GM21390 (cell line): ENCODE data around the gene BMP8A.
"Not testable (repeated sequence)": the region's sequence is repeated elsewhere in the genome, so short reads cannot be mapped to it uniquely, and the experiment has no call there.

Experiments
- ATAC-seq: cut with Tn5 transposase; IDR thresholded peaks from one replicate; pipeline ENCODE4 v1.9.1; 2021; ENCODE audit not compliant: unreplicated experiment

Gene BMP8A

GRCh38 chr1:39504436-39504835 is 13.0 kb downstream of the BMP8A start:
- not testable (repeated sequence) for ATAC-seq

- no peak for ATAC-seq
These were observed 13.9 kb downstream of the BMP8A start for GRCh38 chr1:39505289-39505688.

- no peak for ATAC-seq
These were observed 15.9 kb downstream of the BMP8A start for GRCh38 chr1:39507230-39507928.

GRCh38 chr1:39508266-39508665 is 16.8 kb downstream of the BMP8A start:
- no peak for ATAC-seq

GRCh38 chr1:39508857-39509305 is 17.4 kb downstream of the BMP8A start:
- peak; percentile 20 for ATAC-seq

GRCh38 chr1:39509360-39510009 is 18.0 kb downstream of the BMP8A start:
- ATAC-seq: peak; percentile 49

- ATAC-seq: not testable (repeated sequence)
These were observed 19.2 kb downstream of the BMP8A start for GRCh38 chr1:39510570-39511186.

GRCh38 chr1:39511477-39511876 is 20.0 kb downstream of the BMP8A start:
- not testable (repeated sequence) for ATAC-seq

- ATAC-seq: not testable (repeated sequence)
These were observed 20.9 kb downstream of the BMP8A start for GRCh38 chr1:39512234-39512847.

GRCh38 chr1:39514710-39515124 is 23.3 kb downstream of the BMP8A start:
- not testable (repeated sequence) for ATAC-seq

GRCh38 chr1:39515131-39516086 is 24.0 kb downstream of the BMP8A start:
- not testable (repeated sequence) for ATAC-seq

GRCh38 chr1:39516841-39517240 is 25.4 kb downstream of the BMP8A start:
- ATAC-seq: not testable (repeated sequence)

- not testable (repeated sequence) for ATAC-seq
These were observed 26.5 kb downstream of the BMP8A start for GRCh38 chr1:39517936-39518335.

- not testable (repeated sequence) for ATAC-seq
These were observed 27.9 kb downstream of the BMP8A start for GRCh38 chr1:39519376-39519775.

- ATAC-seq: not testable (repeated sequence)
These were observed 30.8 kb downstream of the BMP8A start for GRCh38 chr1:39522221-39522620.

- ATAC-seq: no peak
These were observed 31.5 kb downstream of the BMP8A start for GRCh38 chr1:39522661-39523567.

- no peak for ATAC-seq
These were observed 32.7 kb downstream of the BMP8A start for GRCh38 chr1:39524171-39524570.

- ATAC-seq: no peak
These were observed 33.3 kb downstream of the BMP8A start for GRCh38 chr1:39524591-39525365.
